Tibial nerve (tissue), 4 donors: ENCODE data around the gene PPP1R3F. TPM values are rescaled to one million over a fixed set of nuclear protein-coding genes. Genes with fewer than 3 reads are reported as not detected.

Source experiments
- DNase-seq, 2 donors: peaks; one replicate each; pipeline ENCODE4 v3.0.0-alpha.2; 2019; ENCODE audit warnings: low spot score in 2 of 2
- H3K27ac ChIP-seq, 4 donors: fragments of 200-600 bp; sonication (generic) in 3 of 4; one replicate each; pipeline ENCODE4 v1.5.1; 2017 to 2019; ENCODE audit warnings: mild to moderate bottlenecking in 1 of 4
- H3K27me3 ChIP-seq, 2 donors: fragments of 200-600 bp; sonication (generic) in 1 of 2; one replicate each; pipeline versions ENCODE4 v1.5.1 to v1.6.0; 2017 to 2019
- H3K36me3 ChIP-seq, 3 donors: fragments of 200-600 bp; sonication (generic); one replicate each; pipeline ENCODE4 v1.5.1; 2018 to 2019
- H3K4me1 ChIP-seq, 4 donors: fragments of 200-600 bp; sonication (generic) in 3 of 4; one replicate each; pipeline ENCODE4 v1.5.1; 2017 to 2019
- H3K4me3 ChIP-seq, 4 donors: fragments of 200-600 bp; sonication (generic) in 3 of 4; one replicate each; pipeline ENCODE4 v1.5.1; 2017 to 2019; ENCODE audit warnings: mild to moderate bottlenecking in 1 of 4, moderate library complexity in 1 of 4
- H3K9me3 ChIP-seq, 4 donors: fragments of 200-600 bp; sonication (generic) in 3 of 4; one replicate each; pipeline ENCODE4 v1.5.1; 2017 to 2019
- EP300 ChIP-seq, 2 donors: sonication (generic); formaldehyde crosslinking; IDR thresholded peaks; one replicate each; pipeline ENCODE4 v1.6.1; 2017; ENCODE audit warnings: antibody characterized with exemption in 2 of 2, mild to moderate bottlenecking in 1 of 2
- POLR2A ChIP-seq, 2 donors: fragments of 450-650 bp; IDR thresholded peaks; one replicate each; pipeline ENCODE4 v1.6.1; 2017; ENCODE audit warnings: antibody characterized with exemption in 2 of 2, mild to moderate bottlenecking in 2 of 2, moderate library complexity in 2 of 2
- WGBS, 2 donors: methylation state at CpG; one replicate each; pipeline ENCODE4 v1.1.5; 2018; 5-methylcytosine and 5-hydroxymethylcytosine counted together
- total RNA-seq, 4 donors: library from RNA; depleted of rRNA; stranded (reverse); fragments of >200 nt; gene quantifications; one replicate each; pipeline ENCODE4 v1.1.0, GENCODE V29; 2016
- TF ChIP-seq, protein P1 (sequence below), 5 experiments: fragments of 200-600 bp in 3 of 5; fragments of 450-650 bp in 2 of 5; sonication (generic) in 3 of 5; IDR thresholded peaks; one replicate each; pipeline ENCODE4 v1.5.1; 2016 to 2019; ENCODE audit warnings: antibody characterized with exemption in 5 of 5, mild to moderate bottlenecking in 3 of 5, moderate library complexity in 2 of 5

PPP1R3F gene
- total RNA-seq, 4 donors from 2014 or later, result 20.9 to 36.9 (median 27.1) TPM

DNA sequence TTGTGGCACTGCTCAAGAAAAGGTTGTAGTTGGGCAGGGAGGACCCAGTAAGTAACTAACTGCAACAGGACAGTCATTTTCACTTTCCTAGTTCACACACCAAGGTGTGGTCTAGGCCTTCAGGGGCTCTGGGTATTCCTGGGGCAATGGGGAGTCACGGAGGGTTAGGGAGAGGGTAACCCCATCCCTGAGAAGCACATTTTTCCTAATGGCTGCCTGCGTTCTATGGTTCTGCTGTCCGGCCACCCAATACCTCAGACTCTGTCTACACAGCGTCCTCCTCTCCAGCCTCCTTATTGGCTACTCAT, 937 bp upstream of the PPP1R3F start:
- Histone ChIP-seq H3K36me3 (no peaks in the 10 kb centered on the region), H3K9me3 (no peaks in the 10 kb centered on the region), H3K27me3 (no peaks in the 10 kb centered on the region), H3K4me1 (peaks cover 0 to 33% (median 18%) of the 10 kb centered on the region in 4 donors), H3K27ac (peak overlapping the region; percentile 75 to 97 (median 92)), H3K4me3 (peak overlapping the region; percentile 5 to 87 (median 72))
- TF ChIP-seq POLR2A (IDR thresholded peaks at IDR 0.05), result no peak
- no peak for TF ChIP-seq EP300 (IDR thresholded peaks at IDR 0.05)
- TF ChIP-seq, protein P1, sequence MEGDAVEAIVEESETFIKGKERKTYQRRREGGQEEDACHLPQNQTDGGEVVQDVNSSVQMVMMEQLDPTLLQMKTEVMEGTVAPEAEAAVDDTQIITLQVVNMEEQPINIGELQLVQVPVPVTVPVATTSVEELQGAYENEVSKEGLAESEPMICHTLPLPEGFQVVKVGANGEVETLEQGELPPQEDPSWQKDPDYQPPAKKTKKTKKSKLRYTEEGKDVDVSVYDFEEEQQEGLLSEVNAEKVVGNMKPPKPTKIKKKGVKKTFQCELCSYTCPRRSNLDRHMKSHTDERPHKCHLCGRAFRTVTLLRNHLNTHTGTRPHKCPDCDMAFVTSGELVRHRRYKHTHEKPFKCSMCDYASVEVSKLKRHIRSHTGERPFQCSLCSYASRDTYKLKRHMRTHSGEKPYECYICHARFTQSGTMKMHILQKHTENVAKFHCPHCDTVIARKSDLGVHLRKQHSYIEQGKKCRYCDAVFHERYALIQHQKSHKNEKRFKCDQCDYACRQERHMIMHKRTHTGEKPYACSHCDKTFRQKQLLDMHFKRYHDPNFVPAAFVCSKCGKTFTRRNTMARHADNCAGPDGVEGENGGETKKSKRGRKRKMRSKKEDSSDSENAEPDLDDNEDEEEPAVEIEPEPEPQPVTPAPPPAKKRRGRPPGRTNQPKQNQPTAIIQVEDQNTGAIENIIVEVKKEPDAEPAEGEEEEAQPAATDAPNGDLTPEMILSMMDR (IDR thresholded peaks at IDR 0.05), result no peak
- WGBS, 2 donors, result 2 to 43% methylated on average over 4 of the region's 4 CpGs
- no peak for DNase-seq

DNA sequence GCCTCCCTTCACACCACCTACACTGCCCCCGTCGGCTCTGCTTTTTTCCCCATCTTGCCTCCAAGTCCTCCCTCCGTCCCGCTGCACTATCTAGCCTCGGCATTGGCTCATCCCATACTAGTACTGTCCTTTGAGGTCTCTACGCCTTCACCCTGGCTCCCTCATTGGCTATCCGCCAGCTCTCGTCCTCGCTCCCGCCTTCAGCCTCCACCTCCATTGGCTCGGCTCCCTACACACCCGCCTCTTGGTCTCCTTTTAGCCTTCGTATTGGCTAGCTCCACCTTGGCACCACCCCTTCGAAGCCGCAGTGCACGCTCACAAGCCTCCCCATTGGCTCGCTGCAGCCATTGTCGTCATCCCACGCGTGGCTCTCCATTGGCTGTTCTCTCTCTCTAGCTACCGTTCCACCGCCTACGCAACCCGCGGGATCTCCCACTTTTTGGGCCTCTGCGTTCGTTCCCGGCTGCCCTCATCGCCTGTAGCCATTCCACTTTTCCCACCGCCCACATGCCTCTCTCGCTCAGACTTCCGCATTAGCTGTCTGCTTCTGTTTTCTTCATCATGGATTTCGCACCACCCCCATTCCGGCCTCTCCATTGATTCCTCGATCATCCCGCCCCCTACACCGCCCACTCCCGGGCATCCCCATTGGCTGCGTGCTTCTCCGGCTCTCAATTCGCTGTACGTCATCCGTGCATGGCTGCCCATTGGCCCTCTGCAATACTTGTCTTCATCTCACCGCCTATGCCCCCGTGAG, 405 bp upstream of the PPP1R3F start:
- peak; percentile 91 to 94 for DNase-seq
- TF ChIP-seq, protein P1 (IDR thresholded peaks at IDR 0.05), result peak in 1 of 5 experiments; percentile 12
- TF ChIP-seq POLR2A (IDR thresholded peaks at IDR 0.05) (peak; percentile 38 to 71), EP300 (IDR thresholded peaks at IDR 0.05) (peak in 1 of 2 donors; percentile 84)
- Histone ChIP-seq H3K27ac (peak overlapping the region; percentile 89 to 98 (median 96)), H3K27me3 (no peaks in the 10 kb centered on the region), H3K9me3 (no peaks in the 10 kb centered on the region), H3K4me1 (peaks cover 0 to 39% (median 18%) of the 10 kb centered on the region in 4 donors), H3K36me3 (no peaks in the 10 kb centered on the region), H3K4me3 (peak overlapping the region; percentile 23 to 87 (median 72))
- WGBS, 2 donors, result 1 to 46% methylated on average over 43 to 45 of the region's 45 CpGs

DNA sequence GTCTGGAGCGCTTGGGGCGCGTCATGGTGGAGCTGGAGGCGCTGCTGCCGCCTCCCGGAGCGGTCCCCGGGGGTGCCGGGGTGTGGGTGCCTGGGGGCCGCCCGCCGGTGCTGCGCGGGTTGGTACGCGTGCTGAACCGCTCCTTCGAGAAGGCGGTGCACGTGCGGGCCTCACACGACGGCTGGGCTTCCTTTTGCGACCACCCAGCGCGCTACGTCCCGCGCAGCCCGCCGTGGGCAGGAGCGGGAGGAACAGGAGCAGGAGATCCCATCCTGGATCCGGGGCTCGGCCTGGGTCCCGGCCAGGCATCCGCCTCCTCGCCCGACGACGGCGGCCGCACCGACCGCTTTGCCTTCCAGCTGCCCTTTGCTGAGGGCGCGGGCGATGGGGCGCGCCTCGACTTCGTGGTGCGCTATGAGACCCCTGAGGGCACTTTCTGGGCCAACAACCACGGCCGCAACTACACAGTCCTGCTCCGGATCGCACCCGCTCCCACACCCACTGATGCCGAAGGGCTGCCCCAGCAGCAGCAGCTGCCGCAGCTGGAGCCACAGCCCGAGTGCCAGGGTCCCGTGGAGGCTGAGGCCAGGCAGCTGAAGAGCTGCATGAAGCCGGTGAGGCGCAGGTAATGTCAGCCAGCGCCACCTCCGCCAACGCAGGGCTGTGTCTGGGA, 792 bp downstream of the PPP1R3F start:
- Histone ChIP-seq H3K36me3 (no peaks in the 10 kb centered on the region), H3K27me3 (no peaks in the 10 kb centered on the region), H3K9me3 (no peaks in the 10 kb centered on the region), H3K4me3 (peak overlapping the region; percentile 59 to 87 (median 72)), H3K27ac (peak overlapping the region; percentile 89 to 98 (median 96)), H3K4me1 (peaks cover 0 to 45% (median 18%) of the 10 kb centered on the region in 4 donors)
- TF ChIP-seq, protein P1 (IDR thresholded peaks at IDR 0.05), result no peak
- TF ChIP-seq POLR2A (IDR thresholded peaks at IDR 0.05) (no peak), EP300 (IDR thresholded peaks at IDR 0.05) (no peak)
- 59% methylated on average over 53 of the region's 66 CpGs; no CpG with 5 or more reads in 1 of the 2 donors for WGBS, 2 donors
- no peak for DNase-seq

DNA sequence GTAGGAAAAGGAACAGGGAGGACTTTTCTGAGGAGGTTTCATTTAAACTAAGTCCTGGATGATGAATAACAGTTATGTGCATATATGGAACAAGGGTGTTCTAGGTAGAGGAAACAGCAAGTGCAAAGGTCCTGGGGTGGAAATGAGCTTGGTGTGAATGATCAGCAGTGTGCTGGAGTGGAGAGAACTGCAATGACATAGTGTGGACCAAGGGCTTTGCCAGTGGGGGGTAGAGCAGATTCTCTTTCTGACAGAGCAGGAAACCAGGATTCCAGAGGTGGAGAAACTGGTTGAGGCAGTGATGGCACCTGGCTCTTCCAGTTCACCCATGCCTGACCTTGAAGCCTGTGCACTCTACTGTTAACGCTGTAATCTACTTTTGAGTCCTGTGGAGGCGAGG, 1.7 kb downstream of the PPP1R3F start:
- TF ChIP-seq POLR2A (IDR thresholded peaks at IDR 0.05) (no peak), EP300 (IDR thresholded peaks at IDR 0.05) (no peak)
- TF ChIP-seq, protein P1 (IDR thresholded peaks at IDR 0.05), result no peak
- no peaks in the 10 kb centered on the region for H3K36me3 ChIP-seq
- H3K4me1 ChIP-seq, result peaks cover 0 to 45% (median 18%) of the 10 kb centered on the region in 4 donors
- 66 to 100% methylated on average over 2 of the region's 2 CpGs for WGBS, 2 donors
- H3K27me3 ChIP-seq, result no peaks in the 10 kb centered on the region
- H3K4me3 ChIP-seq, result peak overlapping the region in 1 of 4 donors; percentile 87
- no peaks in the 10 kb centered on the region for H3K9me3 ChIP-seq
- no peak for DNase-seq
- no peak overlapping the region for H3K27ac ChIP-seq

DNA sequence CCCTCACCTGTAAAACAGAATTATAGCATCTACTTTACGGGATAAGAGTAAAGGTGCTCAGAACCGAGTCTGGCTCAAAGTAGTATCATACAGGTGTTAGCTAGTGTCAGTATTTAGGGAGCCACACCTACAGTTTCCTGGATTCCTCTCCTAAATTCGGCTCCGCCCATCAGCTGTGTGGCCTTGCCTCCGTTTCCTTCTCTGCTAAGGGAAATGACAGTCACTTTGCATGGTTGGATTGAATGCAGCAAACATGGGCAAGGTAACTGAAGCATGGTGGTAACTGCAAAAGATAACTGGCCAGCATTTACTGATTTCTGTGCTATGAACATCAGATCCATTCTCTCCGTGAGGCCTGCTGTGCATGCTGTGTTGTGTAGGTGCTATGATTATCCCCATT, 2.8 kb downstream of the PPP1R3F start:
- no peak for DNase-seq

More for the DNA sequence above, 2.8 kb downstream of the PPP1R3F start:
- TF ChIP-seq, protein P1 (IDR thresholded peaks at IDR 0.05), result no peak
- no peak for TF ChIP-seq EP300 (IDR thresholded peaks at IDR 0.05)
- no peak for TF ChIP-seq POLR2A (IDR thresholded peaks at IDR 0.05)
- Histone ChIP-seq H3K4me3 (no peak overlapping the region), H3K27me3 (no peaks in the 10 kb centered on the region), H3K27ac (no peak overlapping the region), H3K4me1 (peaks cover 0 to 45% (median 18%) of the 10 kb centered on the region in 4 donors), H3K9me3 (no peaks in the 10 kb centered on the region), H3K36me3 (no peaks in the 10 kb centered on the region)
- 60 to 67% methylated on average over 5 to 6 of the region's 6 CpGs for WGBS, 2 donors
